ENCODE results near the gene YPEL1. TPM values are rescaled to one million over a fixed set of nuclear protein-coding genes. Genes with fewer than 3 reads are reported as not detected.
"Not testable (repeated sequence)": the region's sequence is repeated elsewhere in the genome, so short reads cannot be mapped to it uniquely, and the experiment has no call there.

The YPEL1 gene
- polyA plus RNA-seq, 3 donors from 2014 or later: 72.9 to 100 (median 100) TPM

DNA sequence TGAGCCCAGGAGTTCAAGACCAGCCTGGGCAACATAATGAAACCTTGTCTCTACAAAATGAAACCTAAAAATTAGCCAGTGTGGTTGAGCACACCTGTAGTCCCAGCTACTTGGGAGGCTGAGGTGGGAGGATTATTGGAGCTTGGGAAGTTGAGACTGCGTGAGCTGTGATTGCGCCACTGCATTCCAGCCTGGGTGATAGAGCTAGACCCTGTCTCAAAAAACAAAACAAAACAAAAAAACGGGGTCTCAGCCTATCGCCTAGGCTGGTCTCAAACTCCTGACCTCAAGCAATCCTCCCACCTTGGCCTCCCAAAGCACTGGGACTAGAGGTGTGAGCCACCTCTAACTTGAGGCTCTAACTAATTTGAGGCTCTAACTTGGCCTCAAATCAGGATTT is 56.2 kb downstream of the YPEL1 start:
- Mint-ChIP-seq H3K4me1 (peaks cover 36 to 48% of the 10 kb centered on the region in 2 donors), H3K27me3 (ENCODE audit: low read depth in 3 of 3) (peaks cover 5 to 19% (median 7%) of the 10 kb centered on the region in 3 donors), H3K9me3 (no peaks in the 10 kb centered on the region), H3K27ac (peak overlapping the region in 1 of 6 donors; percentile 53), H3K36me3 (peaks cover 4 to 15% (median 12%) of the 10 kb centered on the region in 3 donors), H3K4me3 (no peak overlapping the region)
- no peak for DNase-seq

DNA sequence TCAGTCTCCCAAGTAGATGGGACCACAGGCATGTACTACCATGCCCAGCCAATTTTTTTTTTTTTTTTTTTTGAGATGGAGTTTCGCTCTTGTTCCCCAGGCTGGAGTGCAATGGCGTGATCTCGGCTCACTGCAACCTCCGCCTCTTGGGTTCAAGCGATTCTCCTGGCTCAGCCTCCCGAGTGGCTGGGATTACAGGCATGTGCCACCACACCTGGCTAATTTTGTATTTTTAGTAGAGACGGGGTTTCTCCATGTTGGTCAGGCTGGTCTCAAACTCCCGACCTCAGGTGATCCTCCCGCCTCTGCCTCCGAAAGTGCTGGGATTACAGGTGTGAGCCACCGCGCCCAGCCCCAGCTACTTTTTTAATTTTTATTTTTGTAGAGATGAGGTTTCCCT is 56.8 kb downstream of the YPEL1 start:
- Mint-ChIP-seq H3K27ac (peak overlapping the region in 4 of 6 donors; percentile 64 to 74 (median 74)), H3K36me3 (peaks cover 4 to 17% (median 12%) of the 10 kb centered on the region in 3 donors), H3K4me3 (peak overlapping the region in 3 of 5 donors; percentile 50 to 71 (median 65)), H3K27me3 (ENCODE audit: low read depth in 3 of 3) (peaks cover 5 to 21% (median 7%) of the 10 kb centered on the region in 3 donors), H3K4me1 (peaks cover 36 to 48% of the 10 kb centered on the region in 2 donors)
- DNase-seq, H3K9me3 Mint-ChIP-seq: not testable (repeated sequence)

DNA sequence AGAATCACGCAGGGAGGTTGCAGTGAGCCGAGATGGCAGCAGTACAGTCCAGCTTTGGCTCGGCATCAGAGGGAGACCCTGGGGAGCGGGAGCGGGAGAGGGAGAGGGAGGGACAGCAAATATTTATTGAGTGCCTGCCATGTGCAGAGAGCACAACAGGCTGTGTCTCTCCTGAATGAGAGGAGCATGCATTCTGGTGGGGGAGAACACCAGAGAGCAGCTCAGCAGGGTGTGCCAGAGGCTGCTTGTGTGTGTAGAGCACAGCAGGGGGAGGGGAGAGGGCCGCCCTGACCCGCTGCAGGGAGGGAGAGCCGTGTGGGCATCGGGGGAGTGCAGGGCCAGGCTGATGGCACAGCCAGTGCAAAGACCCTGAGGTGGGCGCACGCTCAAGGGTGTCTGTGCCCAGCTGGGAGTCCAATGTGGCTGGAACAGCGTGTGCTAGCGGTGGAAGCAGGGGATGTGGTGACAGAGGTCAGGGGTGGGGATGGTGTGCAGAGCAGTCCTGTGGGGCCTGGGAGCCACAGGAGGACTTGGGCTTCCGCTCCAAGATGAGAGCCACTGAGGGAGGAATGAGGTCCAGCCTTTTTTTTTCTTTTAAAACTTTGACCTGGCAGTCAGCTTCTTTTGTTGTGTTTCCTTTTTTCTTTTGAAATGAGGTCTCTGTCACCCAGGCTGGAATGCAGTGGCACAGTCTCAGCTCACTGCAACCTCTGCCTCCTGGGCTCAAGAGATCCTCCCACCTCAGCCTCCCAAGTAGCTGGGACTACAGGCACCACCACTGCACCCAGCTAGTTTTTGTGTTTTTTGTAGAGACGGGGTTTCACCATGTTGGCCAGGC is 57.8 kb downstream of the YPEL1 start:
- Mint-ChIP-seq H3K4me1 (peaks cover 36 to 48% of the 10 kb centered on the region in 2 donors), H3K27ac (peak overlapping the region; percentile 35 to 80 (median 74)), H3K36me3 (peaks cover 9 to 27% (median 12%) of the 10 kb centered on the region in 3 donors), H3K27me3 (ENCODE audit: low read depth in 3 of 3) (peaks cover 5 to 19% (median 7%) of the 10 kb centered on the region in 3 donors), H3K9me3 (no peaks in the 10 kb centered on the region), H3K4me3 (peak overlapping the region; percentile 50 to 71 (median 63))
- DNase-seq: peak in 1 of 3 donors; percentile 38

DNA sequence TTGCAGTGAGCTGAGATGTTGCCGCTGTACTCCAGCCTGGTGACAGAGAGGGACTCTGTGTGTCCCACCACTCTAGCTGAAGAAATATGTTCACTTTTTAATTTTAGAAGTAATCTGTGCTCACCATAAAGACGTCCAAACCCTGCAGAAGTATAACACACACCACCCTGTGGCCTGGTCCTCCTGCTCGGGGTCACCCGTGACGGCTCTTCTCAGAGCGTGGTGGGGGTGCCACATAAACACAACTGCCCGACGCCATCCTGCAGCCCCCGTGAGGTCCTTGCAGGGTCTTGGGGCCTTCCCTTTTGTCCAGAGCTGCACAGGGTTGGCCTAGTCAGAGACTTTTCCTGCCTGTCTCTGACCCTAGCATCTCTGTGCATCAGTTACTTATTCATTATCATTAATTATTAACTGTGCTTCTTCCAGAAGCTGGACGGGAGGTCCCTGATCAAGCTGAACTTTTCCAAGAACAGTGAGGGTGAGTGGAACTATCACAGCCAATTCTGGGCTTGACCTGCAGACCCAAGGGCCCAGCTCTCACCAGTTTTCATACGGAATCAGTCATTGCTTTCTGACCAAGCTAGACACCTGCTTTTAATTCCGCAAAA is 60.9 kb downstream of the YPEL1 start:
- Mint-ChIP-seq H3K9me3 (no peaks in the 10 kb centered on the region), H3K27me3 (ENCODE audit: low read depth in 3 of 3) (peaks cover 0 to 2% (median 2%) of the 10 kb centered on the region in 3 donors), H3K4me1 (peaks cover 25 to 30% of the 10 kb centered on the region in 2 donors), H3K36me3 (peaks cover 20 to 47% (median 21%) of the 10 kb centered on the region in 3 donors), H3K4me3 (no peak overlapping the region), H3K27ac (peak overlapping the region in 2 of 6 donors; percentile 33 to 72)
- no peak for DNase-seq

DNA sequence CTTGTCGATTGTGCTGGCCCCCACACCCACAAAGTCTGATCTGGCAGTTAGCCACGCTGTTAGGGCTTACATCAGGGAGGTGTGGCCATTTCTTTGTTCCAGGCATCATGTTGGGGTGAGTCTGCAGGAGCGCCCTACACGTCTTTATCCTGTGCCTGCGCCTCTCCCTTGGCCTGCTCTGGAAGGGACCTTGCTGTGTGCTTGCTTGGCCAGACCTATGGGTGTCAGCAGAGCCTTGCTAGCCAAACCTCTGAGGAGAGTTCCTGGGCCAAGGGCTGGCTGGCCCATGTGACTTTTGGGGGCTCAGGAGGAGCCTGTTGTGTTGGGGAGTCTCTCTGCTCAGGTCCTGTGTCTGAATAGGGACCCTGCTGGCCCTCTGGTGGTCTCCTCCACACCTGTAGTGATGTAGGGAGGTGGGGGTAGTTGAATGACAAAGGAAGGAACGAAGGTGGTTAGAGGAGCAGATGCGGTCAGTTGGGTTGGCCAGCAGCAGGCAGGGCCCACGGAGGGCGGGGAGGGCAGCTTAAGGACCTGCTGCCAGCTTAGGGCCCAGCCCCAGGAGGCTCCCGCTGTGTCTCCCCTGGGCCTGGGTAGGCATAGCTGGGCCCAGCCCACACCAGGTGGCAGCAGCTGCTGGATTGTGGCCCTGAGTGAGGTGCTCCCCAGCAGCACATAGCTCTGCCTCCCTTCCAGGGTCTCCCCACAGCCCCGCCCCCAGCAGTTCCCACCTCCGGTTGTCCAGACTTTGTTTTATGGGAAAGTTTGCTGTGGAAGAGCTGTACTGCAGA is 61.9 kb downstream of the YPEL1 start:
- Mint-ChIP-seq H3K9me3 (no peaks in the 10 kb centered on the region), H3K4me3 (no peak overlapping the region), H3K4me1 (peaks cover 30 to 36% of the 10 kb centered on the region in 2 donors), H3K27me3 (ENCODE audit: low read depth in 3 of 3) (peaks cover 0 to 2% (median 2%) of the 10 kb centered on the region in 3 donors), H3K36me3 (peaks cover 20 to 48% (median 26%) of the 10 kb centered on the region in 3 donors), H3K27ac (peak overlapping the region in 4 of 6 donors; percentile 30 to 72 (median 44))
- DNase-seq: no peak

DNA sequence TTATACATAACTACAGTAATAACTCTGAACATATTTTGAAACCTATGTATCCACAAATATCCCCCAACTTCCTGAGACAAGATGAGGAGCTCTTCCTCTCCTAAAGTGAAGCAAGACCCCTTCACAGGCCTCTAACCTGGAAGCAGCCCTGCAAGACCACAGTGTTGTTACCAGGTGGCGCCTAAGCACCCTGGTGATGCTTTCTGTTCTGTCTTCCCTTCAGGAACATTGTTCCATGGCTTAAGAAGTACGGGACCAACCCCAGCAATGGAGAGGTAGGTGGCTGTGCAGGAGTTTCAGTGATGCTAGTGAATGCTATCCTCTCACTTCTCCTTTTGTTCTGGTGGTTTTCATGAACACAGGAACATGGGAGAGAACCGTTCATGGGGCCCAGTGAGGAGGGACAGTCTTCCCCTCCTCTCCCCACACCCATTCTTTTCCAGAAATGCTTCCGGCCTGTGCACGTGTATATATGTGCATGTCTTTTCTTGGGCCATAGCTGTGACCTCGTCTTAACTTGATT is 63.4 kb downstream of the YPEL1 start:
- Mint-ChIP-seq H3K4me1 (peaks cover 23 to 32% of the 10 kb centered on the region in 2 donors), H3K27me3 (ENCODE audit: low read depth in 3 of 3) (peaks cover 2 to 6% (median 2%) of the 10 kb centered on the region in 3 donors), H3K4me3 (no peak overlapping the region), H3K9me3 (no peaks in the 10 kb centered on the region), H3K36me3 (peaks cover 20 to 48% (median 26%) of the 10 kb centered on the region in 3 donors), H3K27ac (no peak overlapping the region)
- no peak for DNase-seq

DNA sequence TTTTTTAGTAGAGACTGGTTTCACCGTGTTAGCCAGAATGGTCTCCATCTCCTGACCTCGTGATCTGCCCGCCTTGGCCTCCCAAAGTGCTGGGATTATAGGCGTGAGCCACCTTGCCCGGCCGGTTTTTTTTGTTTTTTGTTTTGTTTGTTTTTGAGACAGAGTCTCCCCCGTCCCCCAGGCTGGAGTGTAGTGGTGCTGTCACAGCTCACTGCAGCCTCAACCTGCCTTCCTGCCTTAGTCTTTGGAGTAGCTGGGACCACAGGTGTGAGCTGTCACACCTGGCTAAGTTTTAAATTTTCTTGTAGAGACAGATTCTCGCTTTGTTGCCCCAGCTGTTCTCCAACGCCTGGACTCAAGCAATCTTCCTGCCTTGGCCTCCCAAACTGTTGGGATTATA is 66.6 kb downstream of the YPEL1 start:
- Mint-ChIP-seq H3K4me1 (peaks cover 34 to 53% of the 10 kb centered on the region in 2 donors), H3K4me3 (peak overlapping the region in 4 of 5 donors; percentile 27 to 52 (median 36))
- DNase-seq: no peak

DNA sequence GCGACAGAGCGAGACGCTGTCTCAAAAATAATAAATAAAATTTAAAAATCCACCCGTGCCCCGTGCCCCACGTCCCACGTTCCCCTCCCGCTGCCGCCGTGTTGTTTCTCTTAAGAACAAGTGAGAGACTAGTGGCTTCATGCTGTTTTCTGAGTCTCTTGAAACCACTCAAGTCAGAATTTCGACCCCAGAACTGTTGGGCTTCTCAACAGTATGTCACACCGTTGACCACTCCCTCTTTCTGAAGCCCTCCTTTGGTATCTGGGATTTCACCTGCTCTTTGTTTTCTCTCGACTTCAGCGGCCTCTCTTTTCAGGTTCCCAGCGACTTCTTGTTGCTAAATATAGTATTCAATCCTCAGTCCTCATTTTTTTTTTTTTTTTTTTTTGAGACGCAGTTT is 68.8 kb downstream of the YPEL1 start:
- Mint-ChIP-seq H3K27ac (peak overlapping the region; percentile 89 to 99 (median 98)), H3K36me3 (peaks cover 4 to 12% (median 10%) of the 10 kb centered on the region in 3 donors), H3K9me3 (no peaks in the 10 kb centered on the region), H3K4me3 (peak overlapping the region; percentile 93 to 99 (median 98)), H3K4me1 (peaks cover 34 to 52% of the 10 kb centered on the region in 2 donors), H3K27me3 (ENCODE audit: low read depth in 3 of 3) (peaks cover 12 to 19% (median 17%) of the 10 kb centered on the region in 3 donors)
- no peak for DNase-seq

More for the DNA sequence above, 66.6 kb downstream of the YPEL1 start:
- Mint-ChIP-seq H3K27me3 (ENCODE audit: low read depth in 3 of 3) (peaks cover 12 to 19% (median 17%) of the 10 kb centered on the region in 3 donors), H3K9me3 (no peaks in the 10 kb centered on the region), H3K36me3 (peaks cover 16 to 30% (median 16%) of the 10 kb centered on the region in 3 donors), H3K27ac (peak overlapping the region in 2 of 6 donors; percentile 40 to 60)

DNA sequence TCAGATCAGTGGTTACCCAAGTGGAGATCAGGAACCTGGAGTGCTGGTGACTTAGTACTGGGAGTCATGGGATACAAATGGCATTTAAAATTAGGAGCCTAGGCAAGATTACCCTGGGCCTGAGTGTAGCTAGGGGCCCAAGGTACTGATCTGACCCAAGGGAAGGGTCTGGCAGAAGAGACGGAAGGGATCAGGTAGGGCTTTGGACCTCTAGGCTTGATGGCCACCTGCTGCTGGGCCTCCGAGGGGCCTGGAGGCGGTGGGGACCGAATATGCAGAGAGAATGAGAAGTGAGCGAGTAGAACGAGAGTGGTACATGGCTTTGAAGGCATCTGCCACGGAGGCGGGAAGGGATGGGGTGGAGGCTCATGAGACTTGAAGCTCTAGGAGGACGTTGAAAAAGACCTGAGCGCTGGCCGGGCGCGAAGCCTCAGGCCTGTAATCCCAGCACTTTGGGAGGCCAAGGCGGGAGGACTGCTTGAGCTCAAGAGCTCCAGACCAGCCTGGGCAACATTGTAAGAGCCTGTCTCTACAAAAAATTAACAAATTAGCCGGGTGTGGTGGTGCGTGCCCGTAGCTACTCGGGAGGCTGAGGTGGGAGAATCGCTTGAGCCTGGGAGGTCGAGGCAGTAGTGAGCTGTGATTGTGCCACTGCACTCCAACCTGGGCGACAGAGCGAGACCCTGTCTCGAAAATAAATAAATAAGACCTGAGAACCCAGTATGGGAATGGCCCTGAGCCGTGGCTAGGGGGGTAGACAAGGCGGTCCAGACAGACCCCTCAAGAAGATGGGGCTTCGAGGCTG is 70.3 kb downstream of the YPEL1 start:
- no peaks in the 10 kb centered on the region for H3K9me3 Mint-ChIP-seq
- DNase-seq: no peak
- H3K36me3 Mint-ChIP-seq: peaks cover 0 to 7% (median 3%) of the 10 kb centered on the region in 3 donors
- peaks cover 12 to 20% (median 17%) of the 10 kb centered on the region in 3 donors for H3K27me3 Mint-ChIP-seq (ENCODE audit: low read depth in 3 of 3)
- H3K4me3 Mint-ChIP-seq: peak overlapping the region; percentile 93 to 99 (median 98)
- peak overlapping the region; percentile 89 to 99 (median 98) for H3K27ac Mint-ChIP-seq
- H3K4me1 Mint-ChIP-seq: peaks cover 33 to 47% of the 10 kb centered on the region in 2 donors

DNA sequence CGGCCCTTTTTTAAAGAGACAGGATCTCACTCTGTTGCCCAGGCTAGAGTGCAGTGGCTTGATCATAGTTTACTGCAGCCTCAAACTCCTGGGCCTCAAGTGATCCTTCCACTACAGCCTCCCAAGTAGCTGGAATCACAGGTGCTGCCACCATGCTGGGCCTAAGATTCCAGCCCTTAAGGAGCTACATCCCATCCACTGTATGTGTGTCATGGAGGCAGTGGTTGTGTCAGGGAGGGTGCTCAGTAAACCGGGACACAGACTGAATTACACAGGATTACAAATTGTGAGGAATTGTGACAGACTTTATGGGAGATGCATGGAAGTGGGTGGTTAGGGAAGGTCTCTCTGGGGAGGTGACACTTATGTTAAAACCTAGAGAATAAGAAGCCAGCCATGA is 71.9 kb downstream of the YPEL1 start:
- peak overlapping the region; percentile 19 to 67 (median 38) for H3K4me3 Mint-ChIP-seq

DNA sequence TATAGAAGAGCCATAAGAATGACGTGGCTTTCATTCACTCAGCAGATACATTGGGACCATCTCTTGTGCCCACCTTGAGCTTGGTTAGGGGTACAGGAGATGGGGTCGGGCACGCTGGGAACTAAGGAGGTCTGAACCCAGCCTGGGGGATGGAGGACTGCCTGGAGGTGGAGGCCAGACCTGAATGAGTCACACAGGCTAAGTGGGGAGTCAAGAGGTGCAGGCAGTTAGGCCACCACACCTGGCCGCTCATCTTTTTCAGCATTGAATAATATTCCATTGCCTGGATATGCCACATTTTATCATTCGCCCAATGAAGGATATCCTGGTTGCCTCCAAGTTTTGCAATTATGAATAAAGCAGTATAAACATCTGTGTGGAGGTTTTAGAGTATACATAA is 73.6 kb downstream of the YPEL1 start:
- no peak overlapping the region for H3K4me3 Mint-ChIP-seq

More for the DNA sequence above, 71.9 kb downstream of the YPEL1 start:
- Mint-ChIP-seq H3K36me3 (no peaks in the 10 kb centered on the region), H3K9me3 (no peaks in the 10 kb centered on the region), H3K27me3 (ENCODE audit: low read depth in 3 of 3) (peaks cover 12 to 20% (median 17%) of the 10 kb centered on the region in 3 donors), H3K4me1 (peaks cover 28 to 35% of the 10 kb centered on the region in 2 donors), H3K27ac (peak overlapping the region in 3 of 6 donors; percentile 61 to 65 (median 63))
- DNase-seq: no peak

DNA sequence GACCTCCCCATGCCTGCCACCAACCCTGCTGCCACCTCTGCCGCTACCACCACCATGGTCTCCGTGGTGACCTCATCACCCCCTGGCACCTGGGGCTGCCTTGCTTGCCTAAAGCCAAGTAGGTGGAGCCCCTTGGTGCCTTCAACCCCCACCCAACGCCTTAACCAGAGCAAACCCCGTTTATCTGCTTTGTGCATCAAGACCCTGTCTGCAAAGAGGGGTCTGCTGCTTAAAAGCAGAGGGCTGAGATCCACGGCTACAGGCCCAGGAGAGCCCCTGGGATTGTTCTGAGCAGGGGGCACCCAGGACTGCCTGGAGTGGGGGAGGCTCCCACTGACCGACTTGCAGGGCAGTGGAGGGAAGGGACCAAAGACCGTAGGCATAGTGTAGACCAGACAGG is 74.7 kb downstream of the YPEL1 start:
- peaks cover 4 to 8% (median 7%) of the 10 kb centered on the region in 3 donors for H3K27me3 Mint-ChIP-seq (ENCODE audit: low read depth in 3 of 3)
- DNase-seq: no peak
- no peaks in the 10 kb centered on the region for H3K9me3 Mint-ChIP-seq
- no peaks in the 10 kb centered on the region for H3K36me3 Mint-ChIP-seq
- H3K27ac Mint-ChIP-seq: no peak overlapping the region
- H3K4me3 Mint-ChIP-seq: no peak overlapping the region
- H3K4me1 Mint-ChIP-seq: peaks cover 26 to 27% of the 10 kb centered on the region in 2 donors

More for the DNA sequence above, 73.6 kb downstream of the YPEL1 start:
- Mint-ChIP-seq H3K4me1 (peaks cover 26% of the 10 kb centered on the region in 2 donors), H3K27me3 (ENCODE audit: low read depth in 3 of 3) (peaks cover 10 to 15% (median 13%) of the 10 kb centered on the region in 3 donors), H3K36me3 (no peaks in the 10 kb centered on the region), H3K9me3 (no peaks in the 10 kb centered on the region), H3K27ac (no peak overlapping the region)
- no peak for DNase-seq

Data from immature natural killer cell (primary cell).